HG03097 (cell line): ENCODE measurements around the gene PARD3B.

Experiments used
- ATAC-seq: cut with Tn5 transposase; IDR thresholded peaks from one replicate; pipeline ENCODE4 v1.9.1; 2021; ENCODE audit not compliant: unreplicated experiment, low FRiP score

PARD3B gene, protein sequence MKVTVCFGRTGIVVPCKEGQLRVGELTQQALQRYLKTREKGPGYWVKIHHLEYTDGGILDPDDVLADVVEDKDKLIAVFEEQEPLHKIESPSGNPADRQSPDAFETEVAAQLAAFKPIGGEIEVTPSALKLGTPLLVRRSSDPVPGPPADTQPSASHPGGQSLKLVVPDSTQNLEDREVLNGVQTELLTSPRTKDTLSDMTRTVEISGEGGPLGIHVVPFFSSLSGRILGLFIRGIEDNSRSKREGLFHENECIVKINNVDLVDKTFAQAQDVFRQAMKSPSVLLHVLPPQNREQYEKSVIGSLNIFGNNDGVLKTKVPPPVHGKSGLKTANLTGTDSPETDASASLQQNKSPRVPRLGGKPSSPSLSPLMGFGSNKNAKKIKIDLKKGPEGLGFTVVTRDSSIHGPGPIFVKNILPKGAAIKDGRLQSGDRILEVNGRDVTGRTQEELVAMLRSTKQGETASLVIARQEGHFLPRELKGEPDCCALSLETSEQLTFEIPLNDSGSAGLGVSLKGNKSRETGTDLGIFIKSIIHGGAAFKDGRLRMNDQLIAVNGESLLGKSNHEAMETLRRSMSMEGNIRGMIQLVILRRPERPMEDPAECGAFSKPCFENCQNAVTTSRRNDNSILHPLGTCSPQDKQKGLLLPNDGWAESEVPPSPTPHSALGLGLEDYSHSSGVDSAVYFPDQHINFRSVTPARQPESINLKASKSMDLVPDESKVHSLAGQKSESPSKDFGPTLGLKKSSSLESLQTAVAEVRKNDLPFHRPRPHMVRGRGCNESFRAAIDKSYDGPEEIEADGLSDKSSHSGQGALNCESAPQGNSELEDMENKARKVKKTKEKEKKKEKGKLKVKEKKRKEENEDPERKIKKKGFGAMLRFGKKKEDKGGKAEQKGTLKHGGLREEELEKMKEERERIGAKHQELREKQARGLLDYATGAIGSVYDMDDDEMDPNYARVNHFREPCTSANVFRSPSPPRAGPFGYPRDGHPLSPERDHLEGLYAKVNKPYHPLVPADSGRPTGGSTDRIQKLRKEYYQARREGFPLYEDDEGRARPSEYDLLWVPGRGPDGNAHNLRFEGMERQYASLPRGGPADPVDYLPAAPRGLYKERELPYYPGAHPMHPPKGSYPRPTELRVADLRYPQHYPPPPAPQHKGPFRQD (N-terminal part only)

DNA sequence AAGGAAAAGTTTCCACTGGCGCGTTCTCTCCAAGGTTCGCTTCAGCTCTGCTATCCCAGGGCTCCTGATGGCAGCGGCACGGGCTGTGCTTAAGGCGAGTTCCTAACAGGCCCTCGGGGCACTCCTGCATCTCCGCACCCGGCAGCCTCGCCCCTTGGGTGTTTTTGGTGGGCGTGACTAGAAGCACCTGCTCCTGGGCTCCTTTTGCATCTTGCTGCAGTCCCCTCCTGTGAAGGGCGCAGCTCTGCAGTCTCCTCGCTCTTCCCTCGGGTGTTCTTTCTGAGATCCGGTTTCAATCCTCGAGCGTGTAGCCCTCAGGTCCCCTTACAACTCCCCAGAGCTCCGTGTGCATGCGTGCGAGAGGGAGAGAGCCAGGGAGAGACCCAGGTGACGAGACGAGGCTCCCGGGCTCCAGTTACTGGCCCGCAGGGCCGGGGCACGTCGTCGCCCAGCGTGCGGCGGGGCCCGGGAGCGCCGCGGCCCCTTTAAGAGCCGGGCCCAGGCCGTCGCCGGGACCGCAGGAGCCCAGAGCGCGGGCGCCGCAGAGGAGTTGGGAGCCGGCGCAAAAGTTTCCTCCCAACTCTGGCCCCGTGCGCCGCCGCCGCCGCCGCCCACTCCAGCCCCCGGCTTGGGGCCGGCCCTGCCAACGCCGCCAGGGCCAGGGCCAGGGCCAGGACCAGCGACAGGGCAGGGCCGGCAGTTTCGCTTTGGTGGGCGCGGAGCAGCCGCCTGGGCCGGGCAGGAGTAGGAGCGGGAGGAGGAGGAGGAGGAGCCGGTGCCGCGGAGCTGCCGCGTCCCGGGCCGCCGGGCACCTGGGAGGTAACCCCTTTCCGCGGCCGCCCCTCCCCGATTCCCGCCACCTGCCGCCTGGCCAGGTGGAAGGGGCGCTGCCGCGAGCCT lies at the start of gene PARD3B:
Gene PARD3B (plus strand): TSS at position 515 of the 900 bp plus-strand sequence. CDS start 525 bp downstream, outside the sequence.
- no peak for ATAC-seq

DNA sequence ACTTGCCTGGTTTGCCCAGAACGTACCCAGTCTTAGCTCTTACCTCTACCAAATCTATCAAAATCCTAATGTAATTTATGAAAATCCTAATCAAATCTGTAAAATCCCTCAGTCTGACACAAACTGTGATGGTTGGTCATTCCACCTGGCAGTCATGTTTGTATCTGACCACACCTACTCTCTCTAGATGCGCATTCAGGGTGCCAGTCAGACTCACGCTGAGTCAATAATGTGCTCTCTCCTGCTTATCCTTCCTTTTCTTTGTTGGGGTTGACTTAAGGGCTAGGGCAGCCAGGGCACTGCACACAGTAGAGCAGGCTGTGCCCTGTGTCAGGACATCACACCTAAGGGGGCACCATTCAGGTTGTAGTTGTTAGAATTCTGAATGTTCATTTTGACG lies 48.5 kb upstream of the PARD3B start:
- no peak for ATAC-seq

DNA sequence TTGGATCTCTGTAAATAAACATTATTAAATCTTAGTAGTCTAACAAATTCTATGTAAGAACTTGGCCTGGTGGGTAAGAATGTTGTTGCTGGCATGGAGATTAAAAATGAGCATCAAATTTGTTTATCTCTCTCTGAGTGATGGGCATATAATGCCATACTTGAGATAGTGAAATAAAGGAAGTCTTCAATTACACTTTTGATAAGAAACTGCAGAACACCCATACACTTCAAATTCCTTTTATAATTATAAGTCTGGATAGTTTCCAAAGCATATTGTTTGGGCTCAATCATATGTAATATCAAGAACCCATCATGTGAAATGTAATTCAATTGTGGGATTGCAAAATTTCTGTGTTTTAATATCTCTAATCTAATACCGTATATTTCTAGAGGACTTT lies 47.4 kb upstream of the PARD3B start:
- no peak for ATAC-seq

DNA sequence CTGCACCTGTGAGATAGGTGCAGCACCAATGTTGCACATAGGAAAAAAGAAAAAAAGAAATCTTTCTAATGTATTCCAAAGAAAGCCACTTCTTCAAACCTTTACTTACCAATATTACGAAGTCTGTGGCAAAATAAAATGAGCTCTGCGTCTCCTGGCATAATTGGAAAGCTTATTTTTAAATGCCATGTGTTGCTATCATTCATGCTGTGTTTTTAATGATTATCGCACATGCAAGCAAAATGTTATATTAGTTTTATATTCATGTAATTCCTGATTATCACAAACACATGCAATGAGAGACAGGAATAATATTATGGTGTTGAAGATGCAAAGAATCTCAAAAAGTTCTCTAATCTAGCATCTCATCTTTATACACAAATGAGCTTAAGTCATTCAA lies 47.0 kb upstream of the PARD3B start:
- ATAC-seq, result no peak

DNA sequence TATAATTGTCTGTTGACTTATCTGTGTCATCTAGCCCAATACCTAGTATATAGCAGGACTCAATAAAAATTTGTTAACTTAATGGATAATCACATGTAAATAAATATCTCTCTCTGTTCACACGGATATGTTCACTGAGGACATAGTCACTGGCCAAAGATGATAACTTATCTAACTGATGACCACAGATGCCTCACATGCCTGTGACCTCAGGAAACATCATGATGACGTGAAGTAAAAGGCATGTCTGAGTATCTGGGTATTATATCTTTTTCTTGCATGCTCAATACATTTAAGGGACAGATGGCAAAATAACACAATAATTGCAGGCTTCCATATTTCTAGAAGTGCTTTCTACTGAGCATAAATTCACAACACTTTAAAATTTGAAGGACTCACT lies 41.4 kb upstream of the PARD3B start:
- no peak for ATAC-seq

DNA sequence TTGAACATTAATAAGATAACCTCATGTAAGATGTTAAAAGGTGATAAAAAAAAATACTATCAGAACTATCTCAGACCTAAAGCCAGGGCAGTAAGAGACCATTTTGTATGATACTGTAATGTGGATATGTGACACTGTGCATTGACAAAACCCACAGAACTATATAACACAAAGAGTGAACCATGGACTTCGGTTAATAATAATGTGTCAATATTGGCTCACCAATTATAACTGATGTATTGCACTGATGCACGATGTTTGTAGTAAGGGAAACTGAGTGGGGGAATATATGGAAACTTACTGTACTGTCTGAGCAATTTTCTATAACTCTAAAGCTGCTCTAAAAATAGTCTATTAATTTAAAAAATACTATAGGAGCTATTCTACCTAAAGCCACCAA lies 40.7 kb upstream of the PARD3B start:
- ATAC-seq, result no peak

DNA sequence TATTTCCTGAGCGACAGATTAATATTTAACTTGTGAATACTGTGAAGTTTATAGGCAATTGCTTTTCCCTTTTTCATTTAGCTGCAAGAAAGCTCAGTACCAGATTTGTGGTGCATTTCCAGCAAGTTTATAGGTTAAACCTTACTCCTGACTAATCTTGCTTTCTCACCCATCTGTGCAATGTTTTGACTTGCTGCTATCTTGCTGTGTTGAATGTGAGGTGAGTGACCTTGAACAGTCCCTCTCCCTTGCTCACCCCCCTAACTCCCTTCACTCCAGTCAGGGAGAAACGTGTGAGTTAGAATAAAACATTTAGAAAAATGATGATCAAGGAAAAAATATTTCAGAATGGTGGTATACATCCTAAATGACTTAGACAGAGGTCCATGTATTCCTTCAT lies 39.8 kb upstream of the PARD3B start:
- ATAC-seq, result no peak

DNA sequence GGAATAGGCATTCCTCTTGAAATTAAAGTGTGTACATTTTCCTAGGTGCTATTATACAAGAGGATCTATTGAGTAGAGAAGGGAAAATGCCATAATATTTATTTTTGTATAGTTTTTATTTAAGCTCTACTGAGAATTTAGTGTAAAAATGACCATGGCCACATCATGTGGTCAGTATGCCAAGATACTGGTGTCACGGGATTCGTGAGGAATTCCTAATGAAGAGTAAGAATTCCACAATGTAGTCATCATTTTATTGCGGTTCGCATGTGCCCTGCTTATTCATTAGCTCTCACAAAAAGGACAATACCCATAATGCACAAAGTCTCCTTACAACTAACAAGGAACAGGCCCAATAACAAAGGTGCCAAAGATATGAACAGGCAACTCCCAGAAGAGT lies 39.3 kb upstream of the PARD3B start:
- ATAC-seq, result no peak

DNA sequence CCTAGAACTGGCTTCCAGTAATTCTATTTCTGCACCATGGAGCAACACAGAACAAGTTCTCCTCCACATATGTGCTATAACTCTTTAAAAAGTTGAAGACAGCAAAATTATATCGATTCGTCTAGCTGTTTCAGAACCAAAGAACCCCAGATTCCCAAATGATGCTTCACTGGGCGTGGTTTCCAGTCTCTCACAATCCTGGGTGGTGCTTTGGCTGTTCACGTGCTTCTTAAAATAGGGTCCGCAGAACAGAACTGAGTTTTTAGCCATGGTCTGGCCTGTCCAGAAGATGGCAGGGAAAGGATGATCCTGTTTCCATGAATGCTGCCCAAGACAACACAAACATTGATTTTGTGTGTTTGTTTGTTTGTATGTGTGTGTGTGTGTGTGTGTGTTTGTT lies 37.6 kb upstream of the PARD3B start:
- no peak for ATAC-seq

DNA sequence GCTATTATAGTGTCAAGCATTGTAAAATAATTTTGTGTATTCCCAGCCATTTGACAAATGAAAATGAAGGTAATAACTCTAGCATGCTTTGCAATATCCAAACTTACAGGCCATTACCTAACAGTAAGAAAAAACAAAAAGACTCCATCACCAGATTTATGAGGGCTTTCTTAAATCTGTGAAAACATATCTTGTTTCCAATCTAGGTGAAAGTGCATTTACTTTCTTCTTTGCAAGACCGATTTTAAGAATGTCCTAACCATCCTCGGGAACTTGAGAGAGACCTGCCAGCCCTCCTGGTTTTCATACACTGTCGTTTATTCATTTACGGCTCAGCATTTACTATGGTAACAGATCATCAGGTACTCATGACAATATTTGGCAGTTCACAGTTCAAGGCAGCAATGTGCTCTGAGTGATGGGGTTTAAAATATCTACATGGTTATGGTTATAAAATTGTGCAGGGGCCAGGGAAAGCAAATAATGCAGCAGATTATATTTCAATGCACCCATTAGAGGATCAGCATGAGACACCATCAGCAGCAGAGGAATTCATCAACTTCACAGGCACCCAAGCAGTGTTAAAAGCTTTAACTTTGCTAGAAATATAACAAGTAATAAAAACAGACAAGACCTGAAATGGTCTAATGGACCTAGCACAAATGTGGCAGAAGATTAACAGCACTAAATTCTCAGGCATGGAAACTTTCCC lies 34.4 kb upstream of the PARD3B start:
- ATAC-seq, result no peak

DNA sequence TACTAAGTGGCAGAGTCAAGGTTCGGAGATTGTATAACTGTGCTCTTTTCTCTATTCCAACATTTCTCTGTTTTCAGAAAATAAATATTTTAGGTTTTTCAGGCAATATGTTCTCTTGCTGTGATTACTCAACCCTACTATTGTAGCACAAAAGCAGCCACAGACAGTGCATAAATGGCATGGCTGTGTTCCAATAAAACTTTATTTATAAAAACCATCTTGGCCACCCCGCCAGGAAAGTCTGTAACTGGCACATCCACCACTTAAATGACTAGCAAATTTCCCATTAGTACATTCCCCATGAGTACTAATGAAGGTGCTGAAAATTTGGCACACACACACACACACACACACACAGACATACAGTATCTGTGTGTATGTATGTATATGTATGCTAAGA lies 30.8 kb upstream of the PARD3B start:
- ATAC-seq, result no peak

DNA sequence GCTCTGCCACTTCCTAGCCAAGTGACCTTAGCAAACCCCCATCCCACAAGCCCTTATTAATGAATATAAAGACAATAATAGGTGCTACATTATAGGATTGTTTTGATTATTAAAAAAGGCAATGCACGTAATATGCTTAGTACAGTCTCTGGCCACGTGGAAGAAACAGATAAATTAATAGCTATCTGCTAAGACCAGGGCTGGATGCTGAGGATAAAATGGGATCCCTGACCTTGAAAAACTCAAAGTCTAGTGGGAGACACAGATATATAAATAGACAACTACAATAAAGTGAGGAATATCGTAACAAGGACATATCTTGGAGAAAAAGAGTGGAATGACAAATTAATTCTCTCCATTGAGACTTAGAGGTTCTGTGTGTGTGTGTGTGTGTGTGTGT lies 29.9 kb upstream of the PARD3B start:
- no peak for ATAC-seq

DNA sequence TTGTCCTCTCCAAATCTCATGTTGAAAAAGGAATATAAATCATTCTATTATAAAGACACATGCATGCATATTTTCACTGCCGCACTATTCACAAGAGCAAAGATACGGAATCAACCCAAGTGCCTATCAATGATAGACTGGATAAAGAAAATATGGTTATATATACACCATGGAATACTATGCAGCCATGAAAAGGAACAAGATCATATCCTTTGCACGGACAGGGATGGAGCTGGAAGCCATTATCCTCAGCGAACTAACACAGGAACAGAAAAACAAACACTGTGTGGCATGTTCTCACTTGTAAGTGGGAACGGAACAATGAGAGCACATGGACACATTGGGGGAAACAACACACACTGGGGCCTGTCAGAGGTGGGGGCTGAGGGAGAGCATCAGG lies 28.1 kb upstream of the PARD3B start:
- ATAC-seq, result no peak

DNA sequence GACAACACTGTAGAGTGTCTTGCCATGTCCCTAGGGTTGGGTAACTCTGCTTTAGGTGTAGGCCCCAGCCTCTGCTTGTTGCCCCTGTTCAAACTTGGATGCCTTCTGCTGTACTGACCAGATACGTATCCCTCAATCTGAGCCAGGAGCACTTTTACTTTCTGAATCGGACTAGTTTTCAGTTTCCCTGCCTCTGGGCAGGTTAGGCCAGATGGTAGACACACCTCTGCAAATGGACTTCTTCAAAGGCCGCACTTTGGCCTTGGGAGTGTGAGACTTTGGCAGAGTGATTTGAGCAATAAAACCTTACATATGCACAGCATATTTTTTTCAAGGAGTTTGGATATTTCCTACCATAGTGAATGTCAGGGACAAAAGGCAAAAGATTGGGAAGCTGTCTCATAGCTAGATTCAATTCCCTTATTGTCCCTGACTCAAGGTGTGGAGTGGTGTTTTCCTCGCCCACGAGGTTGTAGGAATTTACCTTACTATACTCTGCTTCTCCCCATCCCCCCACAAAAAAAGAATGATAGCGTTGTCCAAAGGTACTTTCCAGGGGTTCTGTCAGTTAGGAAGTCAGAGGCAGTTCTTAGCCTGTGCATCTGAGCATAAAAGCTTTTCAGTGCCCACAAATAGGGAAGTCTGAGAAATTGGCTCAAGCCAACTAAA lies 15.3 kb upstream of the PARD3B start:
- ATAC-seq, result no peak

DNA sequence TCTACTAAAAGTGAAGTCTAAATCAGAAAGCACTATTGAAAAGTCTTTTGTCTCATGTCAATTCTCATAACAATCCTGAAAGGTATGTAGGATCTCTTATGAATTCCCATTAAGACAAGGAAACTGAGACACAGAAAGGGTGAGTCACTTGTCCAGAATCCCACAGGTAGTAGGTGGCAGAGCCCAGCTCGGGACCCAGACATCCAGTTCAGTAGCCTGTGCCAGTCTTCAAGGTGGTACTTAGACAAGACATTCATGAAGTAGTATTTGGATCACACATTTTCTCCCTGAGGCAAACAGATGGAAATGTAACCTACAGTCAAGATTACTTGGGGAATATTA lies 14.8 kb upstream of the PARD3B start:
- ATAC-seq, result no peak

DNA sequence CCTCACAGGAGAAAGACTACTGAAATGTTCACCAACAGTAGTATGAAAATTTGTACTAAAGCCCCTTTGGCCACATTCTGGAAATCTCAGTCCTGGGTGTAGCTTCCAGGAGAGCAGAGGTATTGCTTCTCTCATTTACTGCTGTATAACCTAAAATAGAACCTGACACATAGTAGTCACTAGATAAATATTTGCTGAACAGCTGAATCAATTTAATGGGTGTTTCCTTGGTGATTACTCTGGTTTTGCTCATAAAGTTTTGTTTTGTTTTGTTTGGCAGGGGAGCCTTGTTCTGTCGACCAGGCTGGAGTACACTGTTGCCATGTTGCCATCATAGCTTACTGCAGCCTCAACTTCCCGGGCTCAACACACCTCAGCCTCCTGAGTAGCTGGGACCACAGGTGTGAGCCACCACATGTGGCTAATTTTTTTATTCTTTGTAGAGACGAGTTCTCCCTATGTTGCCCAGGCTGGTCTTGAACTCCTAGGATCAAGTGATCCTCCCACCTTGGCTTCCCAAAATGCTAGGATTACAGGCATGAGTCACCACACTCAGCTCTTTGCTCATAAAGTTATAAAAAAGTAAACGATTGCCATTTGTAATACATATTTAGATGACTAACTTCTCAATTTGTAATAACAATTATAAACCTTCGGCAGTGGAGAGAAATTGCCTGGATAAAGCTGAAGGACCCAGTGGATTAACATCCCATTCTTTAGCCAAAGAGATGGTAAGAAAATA lies 11.5 kb upstream of the PARD3B start:
- ATAC-seq, result no peak

DNA sequence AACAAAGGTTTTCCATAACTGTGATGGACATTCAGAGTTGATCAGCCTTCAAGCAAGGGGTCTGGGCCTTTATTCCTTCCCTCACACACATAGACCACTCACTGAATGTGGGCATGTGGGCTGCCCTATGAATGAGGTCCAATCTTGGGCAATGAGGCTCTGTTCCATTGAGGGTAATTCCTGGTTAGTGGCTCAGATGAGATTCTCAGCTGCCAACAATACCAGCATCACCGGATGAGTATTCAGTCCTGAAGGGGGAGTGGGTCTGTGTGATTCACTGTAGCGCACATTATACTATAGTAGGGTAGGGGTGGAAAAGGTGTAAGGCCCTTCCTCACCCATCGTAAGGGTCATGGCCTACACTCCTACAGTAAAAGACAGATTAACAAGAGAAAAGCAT lies 9.9 kb upstream of the PARD3B start:
- no peak for ATAC-seq

DNA sequence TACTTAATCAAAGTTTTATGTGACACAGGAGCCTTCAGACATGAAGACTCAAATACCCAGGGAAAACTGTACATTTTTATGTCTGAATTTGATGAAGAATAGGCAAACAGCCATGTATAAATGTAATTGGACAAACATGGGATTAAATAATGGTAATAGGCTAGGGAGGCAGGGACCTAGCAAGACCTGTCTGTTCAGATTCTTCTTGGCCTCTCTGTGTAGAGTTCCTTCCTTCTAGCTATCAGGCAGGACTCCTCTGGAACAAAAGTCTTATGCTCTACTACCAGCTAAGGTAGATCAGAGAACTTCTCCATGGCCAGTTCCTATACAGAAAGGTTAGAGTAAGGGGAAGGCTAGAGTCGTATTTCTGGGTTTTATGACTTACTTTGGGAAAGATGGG lies 9.5 kb upstream of the PARD3B start:
- no peak for ATAC-seq
